GM21786 (cell line): ENCODE data around the gene LYST.

Experiments
- ATAC-seq: cut with Tn5 transposase; IDR thresholded peaks from one replicate; pipeline ENCODE4 v1.9.1; 2021; ENCODE audit not compliant: unreplicated experiment

LYST gene

DNA sequence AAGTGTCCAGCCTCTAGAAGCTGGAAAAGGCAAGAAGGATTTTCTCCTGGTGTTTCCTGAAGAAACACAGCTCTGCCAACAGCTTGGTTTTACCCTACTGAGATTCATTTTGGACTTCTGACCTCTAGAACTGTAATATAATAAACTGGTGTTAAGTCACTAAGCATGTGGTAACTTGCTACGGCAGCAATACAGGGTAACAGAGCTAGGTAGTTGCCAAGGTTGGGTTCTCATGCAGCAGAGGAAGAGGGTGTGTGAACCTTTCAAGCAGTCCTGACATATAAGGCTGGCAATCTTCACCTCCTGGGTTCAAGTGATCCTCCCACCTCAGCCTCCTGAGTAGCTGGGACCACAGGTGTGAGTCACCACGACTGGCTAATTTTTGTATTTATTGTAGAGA lies 253.1 kb downstream of the LYST start:
- ATAC-seq, result no peak

DNA sequence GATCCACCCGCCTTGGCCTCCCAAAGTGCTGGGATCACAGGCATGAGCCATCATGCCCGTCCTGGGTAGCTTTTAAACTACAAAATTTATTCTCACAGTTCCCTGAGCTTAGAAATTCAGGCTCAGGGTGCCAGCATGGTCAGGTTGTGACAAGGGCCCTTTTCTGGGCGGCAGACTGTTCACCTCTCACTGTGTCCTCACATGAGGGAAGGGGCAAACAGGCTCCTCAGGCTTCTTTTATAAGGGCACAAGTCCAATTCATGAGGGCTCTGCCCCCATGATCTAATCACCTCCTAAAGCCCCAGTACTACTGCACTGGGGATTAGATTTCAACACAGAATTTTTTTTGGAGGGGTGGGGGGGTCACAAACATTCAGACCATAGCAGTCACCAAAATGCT lies 253.9 kb downstream of the LYST start:
- no peak for ATAC-seq
